Measurements from ENCODE around the gene TNNT1. TPM values are rescaled to one million over a fixed set of nuclear protein-coding genes. Genes with fewer than 3 reads are reported as not detected.

Gene TNNT1
- polyA plus RNA-seq, 1 experiment = 10.4 TPM

DNA sequence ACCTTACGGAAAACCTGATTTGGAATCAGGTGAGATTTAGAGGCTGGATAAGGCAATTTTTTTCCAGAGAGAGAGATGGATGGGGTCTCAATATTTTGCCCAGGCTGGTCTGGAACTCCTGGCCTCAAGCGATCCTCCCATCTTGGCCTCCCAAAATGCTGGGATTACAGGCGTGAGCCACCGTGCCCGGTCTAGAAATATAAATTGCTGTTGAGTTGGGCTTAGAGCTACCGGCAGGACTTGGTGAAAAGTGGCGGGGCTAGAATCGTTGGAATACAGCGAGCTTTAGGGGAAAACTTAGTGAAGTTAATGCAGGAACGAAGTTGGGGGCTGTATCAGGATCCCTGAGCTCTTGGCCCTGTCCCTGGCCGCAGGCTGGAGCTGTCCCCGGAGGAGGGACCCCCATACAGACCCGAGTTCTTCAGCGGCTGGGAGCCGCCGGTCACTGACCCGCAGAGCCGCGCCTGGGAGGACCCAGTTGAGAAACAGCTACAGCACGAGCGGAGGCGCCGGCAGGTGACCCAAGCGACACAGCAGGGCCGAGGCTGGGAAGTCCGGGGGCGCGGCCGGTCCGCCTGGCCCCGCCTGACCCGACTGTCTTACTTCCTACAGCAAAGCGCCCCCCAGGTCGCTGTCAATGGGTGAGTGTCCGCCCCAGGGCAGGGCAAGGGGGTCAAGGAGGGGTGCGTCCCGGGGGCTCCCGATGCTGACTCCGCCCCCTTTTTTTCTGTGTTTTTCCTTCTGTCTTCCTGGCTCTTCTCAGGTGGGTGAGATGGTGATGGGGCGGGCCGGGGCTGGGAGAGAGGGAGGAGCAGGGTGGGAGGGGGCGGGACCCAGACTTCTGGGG is 65.8 kb downstream of the TNNT1 start:
- DNase-seq (ENCODE audit: low read depth) = no peak
- TF ChIP-seq, protein P1, sequence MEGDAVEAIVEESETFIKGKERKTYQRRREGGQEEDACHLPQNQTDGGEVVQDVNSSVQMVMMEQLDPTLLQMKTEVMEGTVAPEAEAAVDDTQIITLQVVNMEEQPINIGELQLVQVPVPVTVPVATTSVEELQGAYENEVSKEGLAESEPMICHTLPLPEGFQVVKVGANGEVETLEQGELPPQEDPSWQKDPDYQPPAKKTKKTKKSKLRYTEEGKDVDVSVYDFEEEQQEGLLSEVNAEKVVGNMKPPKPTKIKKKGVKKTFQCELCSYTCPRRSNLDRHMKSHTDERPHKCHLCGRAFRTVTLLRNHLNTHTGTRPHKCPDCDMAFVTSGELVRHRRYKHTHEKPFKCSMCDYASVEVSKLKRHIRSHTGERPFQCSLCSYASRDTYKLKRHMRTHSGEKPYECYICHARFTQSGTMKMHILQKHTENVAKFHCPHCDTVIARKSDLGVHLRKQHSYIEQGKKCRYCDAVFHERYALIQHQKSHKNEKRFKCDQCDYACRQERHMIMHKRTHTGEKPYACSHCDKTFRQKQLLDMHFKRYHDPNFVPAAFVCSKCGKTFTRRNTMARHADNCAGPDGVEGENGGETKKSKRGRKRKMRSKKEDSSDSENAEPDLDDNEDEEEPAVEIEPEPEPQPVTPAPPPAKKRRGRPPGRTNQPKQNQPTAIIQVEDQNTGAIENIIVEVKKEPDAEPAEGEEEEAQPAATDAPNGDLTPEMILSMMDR (IDR thresholded peaks at IDR 0.05; ENCODE audit: insufficient read depth, low read depth, low read length) = no peak
- POLR2A ChIA-PET = no interaction called here
- no peaks in the 10 kb centered on the region for H3K36me3 ChIP-seq (ENCODE audit: control insufficient read depth, insufficient read depth, low read length)
- H3K4me3 ChIP-seq (ENCODE audit: low read depth, low read length) = no peak overlapping the region
- peaks cover 19% of the 10 kb centered on the region for H3K27me3 ChIP-seq (ENCODE audit: control insufficient read depth, insufficient read depth, low read length)
- CTCF ChIA-PET = no interaction called here

Small RNAs within 50 kb of the gene (small RNA-seq; reads per million reads assigned to genes)
- gene MIR7975 (ENCODE audit: insufficient read length, low read depth, low replicate concordance) = not detected
- gene RF01210 (ENCODE audit: insufficient read length, low read depth, low replicate concordance) = not detected

Other genes starting within 250 kb of the TNNT1 start
- gene NCR1, start 243.1 kb downstream of the TNNT1 start, polyA plus RNA-seq (2011; rRNA removed) = not detected in 2 replicates
- not detected in 2 replicates for gene NLRP7, start 201.7 kb downstream of the TNNT1 start, polyA plus RNA-seq (2011; rRNA removed)
- gene NLRP2, start 182.8 kb downstream of the TNNT1 start, polyA plus RNA-seq (2011; rRNA removed) = not detected in 2 replicates
- gene GP6, start 110.9 kb downstream of the TNNT1 start, polyA plus RNA-seq (2011; rRNA removed) = not detected in 2 replicates
- 5.2 and 6.1 TPM in 2 replicates for gene RDH13, start 86.1 kb downstream of the TNNT1 start, polyA plus RNA-seq (2011; rRNA removed)
- gene EPS8L1, start 73.3 kb downstream of the TNNT1 start, polyA plus RNA-seq (2011; rRNA removed) = 3.6 and 4.4 TPM in 2 replicates
- gene PPP1R12C, start 31.6 kb downstream of the TNNT1 start, polyA plus RNA-seq (2011; rRNA removed) = 36.0 and 50.8 TPM in 2 replicates
- gene TNNI3, start 8.5 kb upstream of the TNNT1 start, polyA plus RNA-seq (2011; rRNA removed) = 0.12 TPM in 1 of 2 replicates, not detected in the other
- 0.39 and 0.51 TPM in 2 replicates for gene DNAAF3, start 17.4 kb upstream of the TNNT1 start, polyA plus RNA-seq (2011; rRNA removed)
- gene SYT5, start 31.1 kb upstream of the TNNT1 start, polyA plus RNA-seq (2011; rRNA removed) = 0.26 and 0.47 TPM in 2 replicates
- 2.2 and 4.3 TPM in 2 replicates for gene PTPRH, start 60.3 kb upstream of the TNNT1 start, polyA plus RNA-seq (2011; rRNA removed)
- 0.56 and 1.5 TPM in 2 replicates for gene TMEM86B, start 79.6 kb upstream of the TNNT1 start, polyA plus RNA-seq (2011; rRNA removed)
- 25.9 and 42.5 TPM in 2 replicates for gene PPP6R1, start 109.8 kb upstream of the TNNT1 start, polyA plus RNA-seq (2011; rRNA removed)
- gene HSPBP1, start 130.9 kb upstream of the TNNT1 start, polyA plus RNA-seq (2011; rRNA removed) = 24.4 and 43.8 TPM in 2 replicates
- 10.6 and 12.8 TPM in 2 replicates for gene BRSK1, start 134.8 kb upstream of the TNNT1 start, polyA plus RNA-seq (2011; rRNA removed)
- not detected in 2 replicates for gene TMEM150B, start 176.1 kb upstream of the TNNT1 start, polyA plus RNA-seq (2011; rRNA removed)
- gene KMT5C, start 190.7 kb upstream of the TNNT1 start, polyA plus RNA-seq (2011; rRNA removed) = 3.7 and 6.4 TPM in 2 replicates
- gene COX6B2, start 205.5 kb upstream of the TNNT1 start, polyA plus RNA-seq (2011; rRNA removed) = 0.12 and 0.58 TPM in 2 replicates
- gene GARIN5B, start 214.1 kb upstream of the TNNT1 start, polyA plus RNA-seq (2011; rRNA removed) = 0.02 TPM in 1 of 2 replicates, not detected in the other
- gene IL11, start 221.3 kb upstream of the TNNT1 start, polyA plus RNA-seq (2011; rRNA removed) = 11.9 and 16.4 TPM in 2 replicates
- 0.93 and 1.3 TPM in 2 replicates for gene TMEM190, start 227.6 kb upstream of the TNNT1 start, polyA plus RNA-seq (2011; rRNA removed)
- 0.10 and 0.15 TPM in 2 replicates for gene TMEM238, start 235.1 kb upstream of the TNNT1 start, polyA plus RNA-seq (2011; rRNA removed)
- gene RPL28, start 236.7 kb upstream of the TNNT1 start, polyA plus RNA-seq (2011; rRNA removed) = 485 and 838 TPM in 2 replicates